Fibroblast of pulmonary artery (primary cell): ENCODE measurements around the gene C14orf119.

Source experiments
- DNase-seq: peaks from one replicate; pipeline ENCODE4 v3.0.0-alpha.2; 2010; ENCODE audit warnings: low read depth
- H3K4me3 ChIP-seq: replicated peaks from 2 replicates; pipeline ENCODE4 v1.5.1; 2011; ENCODE audit warnings: low read depth, mild to moderate bottlenecking, control low read depth, low read length, moderate library complexity
- TF ChIP-seq, protein P1 (sequence below): IDR thresholded peaks from 2 replicates; pipeline ENCODE4 v1.5.1; 2011; ENCODE audit warnings: mild to moderate bottlenecking, control low read depth, low read length, inconsistent platforms; ENCODE audit errors: missing control alignments

C14orf119 gene

DNA sequence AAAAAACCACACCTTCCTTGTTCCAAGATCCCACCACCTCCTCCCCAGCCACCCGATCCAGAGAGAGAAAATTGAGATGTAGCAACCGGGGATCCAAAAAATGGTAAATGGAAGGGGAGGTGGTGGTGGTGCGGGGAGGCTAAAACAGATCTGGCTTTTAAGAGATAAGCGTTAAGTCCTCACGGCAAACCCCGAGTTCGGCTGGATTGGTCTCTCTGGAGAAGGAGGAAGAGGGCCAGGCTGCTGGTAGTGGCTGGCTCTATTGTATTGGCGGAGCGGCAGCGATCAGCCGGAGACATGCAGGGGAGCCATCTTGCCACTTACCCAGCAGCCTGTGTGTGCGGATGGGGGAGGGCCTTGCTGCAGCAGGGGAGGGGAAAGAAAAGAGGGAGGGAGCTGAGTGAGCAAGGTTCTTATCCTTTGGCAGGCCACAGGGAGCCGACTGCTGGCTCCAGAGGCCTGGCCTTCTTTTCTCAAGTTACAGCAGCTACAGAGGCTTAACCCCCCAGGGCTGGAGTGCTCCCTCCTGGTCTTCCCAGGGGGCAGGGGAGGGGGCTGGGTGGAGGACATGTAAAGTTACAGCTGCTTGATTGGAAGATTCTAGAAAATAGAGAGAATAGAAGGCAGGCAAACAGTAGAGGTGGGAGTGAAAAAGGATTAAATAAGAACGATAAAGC, 23.9 kb upstream of the C14orf119 start:
- H3K4me3 ChIP-seq: peak overlapping the region; percentile 97
- TF ChIP-seq, protein P1, sequence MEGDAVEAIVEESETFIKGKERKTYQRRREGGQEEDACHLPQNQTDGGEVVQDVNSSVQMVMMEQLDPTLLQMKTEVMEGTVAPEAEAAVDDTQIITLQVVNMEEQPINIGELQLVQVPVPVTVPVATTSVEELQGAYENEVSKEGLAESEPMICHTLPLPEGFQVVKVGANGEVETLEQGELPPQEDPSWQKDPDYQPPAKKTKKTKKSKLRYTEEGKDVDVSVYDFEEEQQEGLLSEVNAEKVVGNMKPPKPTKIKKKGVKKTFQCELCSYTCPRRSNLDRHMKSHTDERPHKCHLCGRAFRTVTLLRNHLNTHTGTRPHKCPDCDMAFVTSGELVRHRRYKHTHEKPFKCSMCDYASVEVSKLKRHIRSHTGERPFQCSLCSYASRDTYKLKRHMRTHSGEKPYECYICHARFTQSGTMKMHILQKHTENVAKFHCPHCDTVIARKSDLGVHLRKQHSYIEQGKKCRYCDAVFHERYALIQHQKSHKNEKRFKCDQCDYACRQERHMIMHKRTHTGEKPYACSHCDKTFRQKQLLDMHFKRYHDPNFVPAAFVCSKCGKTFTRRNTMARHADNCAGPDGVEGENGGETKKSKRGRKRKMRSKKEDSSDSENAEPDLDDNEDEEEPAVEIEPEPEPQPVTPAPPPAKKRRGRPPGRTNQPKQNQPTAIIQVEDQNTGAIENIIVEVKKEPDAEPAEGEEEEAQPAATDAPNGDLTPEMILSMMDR: no peak
- DNase-seq: peak; percentile 95

DNA sequence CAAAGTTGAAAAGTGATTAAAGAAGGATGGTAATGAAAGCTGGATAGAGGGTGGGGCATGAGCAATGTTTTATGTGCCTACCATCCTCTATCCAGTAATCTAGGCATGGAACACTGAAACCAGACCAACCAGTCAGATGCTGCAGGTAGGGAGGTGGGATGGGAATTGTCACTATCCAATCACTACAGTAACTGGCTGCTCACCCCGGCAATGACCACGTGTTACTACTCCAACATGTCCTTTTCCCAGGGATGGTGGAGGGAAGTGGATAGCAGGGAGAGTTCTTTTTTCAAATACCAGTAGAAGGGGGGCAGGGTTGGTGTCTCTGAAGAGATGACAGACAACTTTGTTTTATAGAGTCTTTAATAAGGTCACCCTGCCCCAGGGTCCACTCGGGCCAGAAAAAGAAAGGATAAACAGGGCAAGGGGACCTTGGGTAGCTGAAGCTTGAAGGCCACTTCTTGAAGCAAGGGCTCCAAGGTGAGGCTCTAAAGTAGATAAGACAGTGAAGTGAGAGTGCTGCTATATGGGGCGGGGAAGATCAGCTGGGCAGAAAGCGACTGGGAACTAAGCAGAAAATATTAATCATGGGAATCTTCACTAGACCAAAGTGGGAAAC, 23.3 kb upstream of the C14orf119 start:
- H3K4me3 ChIP-seq: peak overlapping the region; percentile 97
- no peak for DNase-seq
- TF ChIP-seq, protein P1: no peak

DNA sequence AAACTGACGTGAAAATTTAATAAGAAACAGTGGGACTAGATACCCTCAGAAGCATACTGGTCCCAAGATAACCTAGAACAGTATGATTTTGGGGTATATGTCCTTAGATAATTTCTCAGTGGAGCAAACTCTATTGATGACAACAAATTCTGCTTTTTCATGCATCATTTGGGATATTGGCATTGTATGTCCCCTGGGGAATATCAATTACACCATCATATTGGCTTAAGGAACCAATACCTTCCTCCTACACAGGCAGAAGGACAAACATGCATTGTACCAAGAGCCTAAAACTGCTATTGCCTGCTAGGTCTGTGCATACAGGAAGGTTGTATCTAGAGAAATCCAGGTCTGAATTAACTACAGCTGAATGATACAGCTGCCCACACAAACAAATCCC, 20.4 kb upstream of the C14orf119 start:
- DNase-seq: no peak
- H3K4me3 ChIP-seq: no peak overlapping the region
- TF ChIP-seq, protein P1: no peak

DNA sequence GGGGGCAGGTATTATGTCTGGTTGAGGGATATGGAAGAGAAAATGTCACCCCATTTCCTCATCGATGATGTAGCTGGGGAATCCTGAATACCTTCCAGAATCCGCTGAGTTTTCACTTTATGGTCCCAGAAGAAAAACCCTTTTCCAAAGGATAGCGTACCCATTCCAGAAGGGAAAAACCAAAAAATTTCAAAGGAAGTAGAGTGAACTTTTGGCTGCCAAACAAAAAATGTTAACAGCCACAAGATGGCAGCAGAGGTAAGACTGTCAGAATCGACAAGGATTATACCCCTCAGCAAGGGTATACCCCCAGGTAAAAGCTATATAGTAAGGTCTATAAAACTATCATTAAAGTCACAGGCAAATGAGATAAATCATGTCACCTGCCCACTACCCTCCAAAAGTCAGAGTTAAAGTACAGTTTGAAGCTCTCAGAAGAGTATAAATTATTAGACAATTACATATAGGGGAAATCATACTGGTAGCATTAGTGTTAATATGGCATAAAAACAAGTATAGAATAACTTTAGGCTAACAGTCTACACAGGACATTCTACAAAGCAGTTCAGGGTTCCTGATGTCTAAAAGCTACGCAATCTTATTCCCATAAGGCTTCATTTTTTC, 18.4 kb upstream of the C14orf119 start:
- no peak overlapping the region for H3K4me3 ChIP-seq
- TF ChIP-seq, protein P1: peak; percentile 66
- peak; percentile 53 for DNase-seq

DNA sequence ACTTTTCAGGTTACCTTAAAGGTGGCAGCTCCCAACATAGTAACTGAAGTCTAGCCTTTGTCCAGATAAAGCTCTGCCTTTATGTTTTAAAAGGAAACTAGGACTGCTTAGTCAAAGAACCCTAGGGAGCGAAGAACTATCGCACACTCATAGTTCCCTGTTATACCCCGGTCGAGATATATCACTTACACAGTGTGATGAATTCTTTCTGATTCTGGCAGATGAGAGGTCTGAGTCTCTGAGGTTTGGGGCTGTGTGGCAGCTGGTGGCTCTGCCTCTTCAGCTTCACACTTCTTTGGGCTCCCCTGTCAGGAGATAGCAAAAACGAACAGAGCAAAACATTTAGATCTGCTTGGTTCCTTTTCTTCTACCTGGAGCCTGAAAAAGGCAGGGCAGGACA, 17.3 kb upstream of the C14orf119 start:
- no peak overlapping the region for H3K4me3 ChIP-seq
- DNase-seq: no peak
- TF ChIP-seq, protein P1: no peak

DNA sequence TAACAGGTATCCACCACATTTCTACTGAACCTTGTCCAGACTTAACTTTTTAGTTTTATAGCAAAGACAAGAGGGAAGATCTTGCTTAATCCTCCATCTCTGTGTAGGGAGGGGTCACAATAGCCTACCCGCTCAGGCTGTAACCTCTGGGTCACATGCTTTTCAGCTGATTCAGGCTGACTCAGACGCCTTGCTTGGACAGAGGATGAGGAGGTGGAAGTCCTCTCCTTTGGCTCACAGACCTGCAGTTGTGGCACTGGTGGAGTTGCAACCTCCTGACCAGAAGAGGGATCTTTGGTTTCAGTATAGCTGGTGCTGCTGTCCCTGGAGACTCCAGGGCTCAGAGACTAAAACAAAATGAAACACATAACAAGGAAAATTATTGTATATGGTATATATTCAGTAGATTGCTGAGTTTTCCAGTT, 16.6 kb upstream of the C14orf119 start:
- TF ChIP-seq, protein P1: no peak
- no peak overlapping the region for H3K4me3 ChIP-seq
- DNase-seq: peak; percentile 95
